Large intestine (tissue), 12 donors: ENCODE data around the gene APPL1. TPM values are rescaled to one million over a fixed set of nuclear protein-coding genes. Genes with fewer than 3 reads are reported as not detected.

Source experiments
- DNase-seq, 2 donors: peaks; one replicate each; pipeline versions ENCODE4 v3.0.0 to v3.0.0-alpha.2; 2013
- H3K27ac ChIP-seq: one replicate; pipeline ENCODE4 v1.5.1; 2013; ENCODE audit warnings: low read length
- H3K27me3 ChIP-seq: 2 replicates; pipeline ENCODE4 v1.6.1; 2013; ENCODE audit warnings: low read length; ENCODE audit not compliant: control insufficient read depth, insufficient read depth
- H3K36me3 ChIP-seq: 2 replicates; pipeline ENCODE4 v1.6.1; 2013; ENCODE audit warnings: low read length; ENCODE audit not compliant: control insufficient read depth, insufficient read depth
- H3K4me1 ChIP-seq: one replicate; pipeline ENCODE4 v1.6.1; 2013; ENCODE audit warnings: low read length; ENCODE audit not compliant: control insufficient read depth, insufficient read depth
- H3K4me3 ChIP-seq: one replicate; pipeline ENCODE4 v1.5.1; 2013; ENCODE audit warnings: low read length
- H3K9me3 ChIP-seq: one replicate; pipeline ENCODE4 v1.6.1; 2013; ENCODE audit warnings: mild to moderate bottlenecking, low read depth, low read length, moderate library complexity; ENCODE audit not compliant: control insufficient read depth
- WGBS: methylation state at CpG from one replicate; pipeline ENCODE4 v1.1.5; 2013; ENCODE audit warnings: low lambda C conversion rate; ENCODE audit not compliant: insufficient coverage; 5-methylcytosine and 5-hydroxymethylcytosine counted together
- long read RNA-seq, 11 donors: transcript quantifications; one replicate each; lab custom pipeline, GENCODE V29; 2026
- polyA plus RNA-seq: library from polyadenylated mRNA; unstranded; fragments of 120-200 nt; gene quantifications from one replicate; pipeline ENCODE4 v1.2.1, GENCODE V29; 2013

The APPL1 gene, protein sequence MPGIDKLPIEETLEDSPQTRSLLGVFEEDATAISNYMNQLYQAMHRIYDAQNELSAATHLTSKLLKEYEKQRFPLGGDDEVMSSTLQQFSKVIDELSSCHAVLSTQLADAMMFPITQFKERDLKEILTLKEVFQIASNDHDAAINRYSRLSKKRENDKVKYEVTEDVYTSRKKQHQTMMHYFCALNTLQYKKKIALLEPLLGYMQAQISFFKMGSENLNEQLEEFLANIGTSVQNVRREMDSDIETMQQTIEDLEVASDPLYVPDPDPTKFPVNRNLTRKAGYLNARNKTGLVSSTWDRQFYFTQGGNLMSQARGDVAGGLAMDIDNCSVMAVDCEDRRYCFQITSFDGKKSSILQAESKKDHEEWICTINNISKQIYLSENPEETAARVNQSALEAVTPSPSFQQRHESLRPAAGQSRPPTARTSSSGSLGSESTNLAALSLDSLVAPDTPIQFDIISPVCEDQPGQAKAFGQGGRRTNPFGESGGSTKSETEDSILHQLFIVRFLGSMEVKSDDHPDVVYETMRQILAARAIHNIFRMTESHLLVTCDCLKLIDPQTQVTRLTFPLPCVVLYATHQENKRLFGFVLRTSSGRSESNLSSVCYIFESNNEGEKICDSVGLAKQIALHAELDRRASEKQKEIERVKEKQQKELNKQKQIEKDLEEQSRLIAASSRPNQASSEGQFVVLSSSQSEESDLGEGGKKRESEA
- 31.7 TPM for polyA plus RNA-seq
- long read RNA-seq, donor 1, partial matches to known transcripts, result 0 of 1 reads
- long read RNA-seq, donor 1, other reads (novel, unspliced or antisense), result 0 of 1 reads
- long read RNA-seq, donor 2, full-length matches to known transcripts, result 5 of 5 reads
- long read RNA-seq, donor 2, partial matches to known transcripts, result 0 of 5 reads
- long read RNA-seq, donor 2, other reads (novel, unspliced or antisense), result 0 of 5 reads
- long read RNA-seq, donor 3, result 0 reads
- long read RNA-seq, donor 4, result 0 reads
- long read RNA-seq, donor 5, full-length matches to known transcripts, result 1 of 1 reads
- long read RNA-seq, donor 5, partial matches to known transcripts, result 0 of 1 reads
- long read RNA-seq, donor 5, other reads (novel, unspliced or antisense), result 0 of 1 reads
- long read RNA-seq, donor 6, full-length matches to known transcripts, result 3 of 3 reads
- long read RNA-seq, donor 6, partial matches to known transcripts, result 0 of 3 reads
- long read RNA-seq, donor 6, other reads (novel, unspliced or antisense), result 0 of 3 reads
- long read RNA-seq, donor 7, full-length matches to known transcripts, result 2 of 2 reads
- long read RNA-seq, donor 7, partial matches to known transcripts, result 0 of 2 reads
- long read RNA-seq, donor 7, other reads (novel, unspliced or antisense), result 0 of 2 reads
- long read RNA-seq, donor 8, full-length matches to known transcripts, result 4 of 4 reads
- long read RNA-seq, donor 8, partial matches to known transcripts, result 0 of 4 reads
- long read RNA-seq, donor 8, other reads (novel, unspliced or antisense), result 0 of 4 reads
- long read RNA-seq, donor 9, full-length matches to known transcripts, result 2 of 2 reads
- long read RNA-seq, donor 9, partial matches to known transcripts, result 0 of 2 reads
- long read RNA-seq, donor 9, other reads (novel, unspliced or antisense), result 0 of 2 reads
- long read RNA-seq, donor 10, full-length matches to known transcripts, result 5 of 5 reads
- long read RNA-seq, donor 10, partial matches to known transcripts, result 0 of 5 reads
- long read RNA-seq, donor 10, other reads (novel, unspliced or antisense), result 0 of 5 reads
- long read RNA-seq, donor 11, full-length matches to known transcripts, result 3 of 3 reads
- long read RNA-seq, donor 11, partial matches to known transcripts, result 0 of 3 reads
- long read RNA-seq, donor 11, other reads (novel, unspliced or antisense), result 0 of 3 reads

DNA sequence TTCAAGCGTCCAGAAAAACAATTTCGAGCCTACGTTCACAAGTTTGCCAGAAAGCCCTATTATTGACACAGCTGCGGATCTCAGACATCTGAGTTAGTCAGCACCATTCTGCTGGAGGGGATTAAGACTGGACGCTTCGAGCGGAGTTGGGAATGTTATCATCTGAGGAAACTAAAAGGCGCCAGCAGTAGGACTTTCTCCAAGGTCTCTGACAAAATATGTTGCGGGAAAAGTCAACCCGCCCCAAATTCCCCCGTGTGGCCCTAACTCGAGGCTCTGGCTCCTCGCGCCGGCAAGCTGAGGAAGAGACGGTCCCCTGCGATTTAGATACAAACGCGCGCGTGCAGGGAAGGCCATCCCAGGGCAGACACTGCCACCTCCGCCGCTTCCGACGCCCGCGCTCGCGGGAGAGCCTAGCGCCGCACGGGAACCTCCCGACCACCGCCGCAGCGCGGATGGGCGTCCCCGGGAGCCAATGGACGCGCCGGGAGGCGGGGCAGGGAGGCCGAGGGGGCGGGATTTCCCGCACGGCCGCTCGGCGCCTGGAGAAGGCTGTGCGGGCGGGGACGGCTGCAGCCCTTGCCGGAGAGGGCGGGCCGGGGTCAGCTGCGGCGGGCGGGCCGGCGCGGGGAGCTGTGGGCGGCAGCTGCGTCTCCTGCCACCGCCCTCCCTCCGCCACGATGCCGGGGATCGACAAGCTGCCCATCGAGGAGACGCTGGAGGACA lies at the start of gene APPL1:
Gene APPL1, plus strand, starts transcription at position 526 of the 726 bp plus-strand sequence. Its CDS starts 155 bp downstream, at position 681.
- WGBS, result 0% methylated on average over 1 of the region's 71 CpGs
- no peaks in the 10 kb centered on the region for H3K36me3 ChIP-seq
- H3K9me3 ChIP-seq, result no peaks in the 10 kb centered on the region
- H3K27ac ChIP-seq, result peak within 1 kb of the TSS; percentile 91
- H3K4me1 ChIP-seq, result peaks cover 3% of the 10 kb centered on the region
- peak; percentile 92 to 95 for DNase-seq
- no peaks in the 10 kb centered on the region for H3K27me3 ChIP-seq
- peak within 1 kb of the TSS; percentile 86 for H3K4me3 ChIP-seq

DNA sequence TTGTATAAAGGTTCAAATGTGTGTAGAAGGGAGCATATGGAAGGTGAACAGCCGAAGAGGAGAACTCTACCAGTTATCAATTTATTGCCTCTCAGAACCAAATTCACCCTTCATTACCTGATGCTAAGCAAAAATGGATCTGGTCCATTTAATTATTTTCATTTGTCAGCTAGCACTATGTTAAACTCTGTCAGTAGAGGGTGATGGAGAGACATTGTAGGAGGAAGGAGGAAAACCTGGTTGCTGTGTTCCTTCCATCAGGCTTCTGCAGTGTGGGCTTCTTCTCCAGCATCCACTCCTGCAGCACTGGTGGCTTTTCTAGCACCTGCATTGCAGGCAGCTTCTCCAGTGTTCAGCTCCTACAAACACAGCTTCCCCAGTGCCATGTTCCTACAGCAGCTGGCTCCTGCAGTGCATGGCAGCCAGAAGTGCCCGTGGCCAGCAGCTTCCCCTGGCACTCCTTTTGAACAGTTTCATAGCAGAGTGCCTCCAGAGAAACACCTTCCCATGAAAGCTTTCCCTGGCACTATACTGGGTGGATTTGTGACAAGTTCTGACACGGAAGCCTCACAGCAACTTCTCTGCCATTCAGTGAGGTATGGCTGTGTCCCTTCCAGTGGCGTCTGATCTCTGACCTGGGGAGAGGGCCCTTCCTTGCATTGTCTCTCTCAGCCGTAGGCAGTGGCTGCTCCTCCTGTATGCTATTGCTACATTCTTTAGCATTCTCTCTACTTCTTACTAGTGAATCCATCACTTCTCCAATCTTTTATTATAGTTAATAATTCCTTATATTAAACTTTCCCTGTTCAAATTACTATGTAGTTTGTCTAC lies 47.7 kb upstream of the APPL1 start:
- no peak for DNase-seq
- Histone ChIP-seq H3K36me3 (no peaks in the 10 kb centered on the region), H3K4me3 (no peak overlapping the region), H3K9me3 (no peaks in the 10 kb centered on the region), H3K27ac (no peak overlapping the region), H3K4me1 (no peaks in the 10 kb centered on the region), H3K27me3 (no peaks in the 10 kb centered on the region)
- no CpG with 5 or more reads among the region's 5 CpGs for WGBS

DNA sequence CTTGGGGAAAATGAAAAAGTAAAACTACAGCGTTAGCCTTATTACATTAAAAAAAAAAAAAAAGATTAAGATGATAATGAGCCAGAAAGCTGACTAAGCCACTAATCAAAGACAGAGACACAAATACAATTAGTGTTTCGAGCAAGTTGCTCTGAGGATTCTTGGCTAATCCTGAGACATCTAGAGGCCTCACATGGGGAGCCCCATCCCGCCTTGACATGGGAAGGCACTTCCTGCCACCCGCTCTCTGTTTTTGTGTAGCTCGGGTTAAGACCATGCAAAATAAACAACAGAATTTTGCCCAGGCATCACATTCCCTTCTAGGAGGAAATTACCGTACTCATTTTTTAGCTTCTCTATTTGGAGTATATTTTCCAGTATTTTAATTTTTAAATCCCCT lies 43.0 kb upstream of the APPL1 start:
- 75% methylated on average over 2 of the region's 6 CpGs for WGBS
- no peaks in the 10 kb centered on the region for H3K36me3 ChIP-seq
- no peaks in the 10 kb centered on the region for H3K4me1 ChIP-seq
- no peak for DNase-seq
- no peaks in the 10 kb centered on the region for H3K27me3 ChIP-seq
- no peak overlapping the region for H3K27ac ChIP-seq
- H3K4me3 ChIP-seq, result no peak overlapping the region
- no peaks in the 10 kb centered on the region for H3K9me3 ChIP-seq

DNA sequence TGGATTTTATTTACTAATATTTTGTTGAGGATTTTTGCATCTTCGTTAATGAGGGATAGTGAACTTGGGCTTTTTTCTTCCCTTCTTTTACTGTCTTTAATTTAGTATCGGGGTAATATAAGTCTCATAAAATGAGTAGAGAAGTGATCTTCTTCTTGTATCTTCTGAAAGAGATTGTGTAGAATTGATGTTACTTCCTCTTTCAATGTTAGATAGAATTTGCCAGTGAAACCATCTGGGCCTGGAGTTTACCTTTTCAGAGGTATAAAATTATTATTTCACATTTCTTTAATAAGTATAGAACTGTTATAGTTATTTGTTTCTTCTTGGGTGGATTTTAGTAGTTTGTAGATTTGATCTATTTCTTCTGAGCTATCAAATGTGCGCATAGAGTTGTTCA lies 35.5 kb upstream of the APPL1 start:
- no peak for DNase-seq
- Histone ChIP-seq H3K36me3 (no peaks in the 10 kb centered on the region), H3K4me1 (no peaks in the 10 kb centered on the region), H3K4me3 (no peak overlapping the region), H3K27ac (no peak overlapping the region), H3K27me3 (no peaks in the 10 kb centered on the region), H3K9me3 (no peaks in the 10 kb centered on the region)
- 100% methylated on average over 1 of the region's 3 CpGs for WGBS

DNA sequence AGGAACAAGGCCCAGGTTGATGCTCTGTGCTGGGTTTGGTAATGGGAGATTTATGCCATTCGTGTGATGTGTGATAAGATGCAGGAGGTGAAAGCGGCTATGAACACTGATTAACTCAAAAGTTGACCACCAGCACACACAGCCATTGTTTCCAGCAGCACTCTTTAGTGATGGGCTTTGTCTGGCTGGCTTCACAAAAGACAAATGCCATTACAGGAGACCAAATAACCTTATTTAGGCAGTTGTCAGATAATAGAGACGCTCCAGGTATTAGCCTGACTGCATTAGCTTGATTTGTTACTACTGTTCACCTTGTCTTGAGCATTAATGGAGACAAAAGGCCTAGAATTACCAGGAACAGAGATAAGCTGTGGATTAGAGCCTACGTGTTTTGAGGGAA lies 32.9 kb upstream of the APPL1 start:
- no peak overlapping the region for H3K4me3 ChIP-seq
- no peak overlapping the region for H3K27ac ChIP-seq
- no peaks in the 10 kb centered on the region for H3K27me3 ChIP-seq
- DNase-seq, result no peak
- no peaks in the 10 kb centered on the region for H3K9me3 ChIP-seq
- no peaks in the 10 kb centered on the region for H3K4me1 ChIP-seq
- no peaks in the 10 kb centered on the region for H3K36me3 ChIP-seq
- 40% methylated on average over 1 of the region's 4 CpGs for WGBS

DNA sequence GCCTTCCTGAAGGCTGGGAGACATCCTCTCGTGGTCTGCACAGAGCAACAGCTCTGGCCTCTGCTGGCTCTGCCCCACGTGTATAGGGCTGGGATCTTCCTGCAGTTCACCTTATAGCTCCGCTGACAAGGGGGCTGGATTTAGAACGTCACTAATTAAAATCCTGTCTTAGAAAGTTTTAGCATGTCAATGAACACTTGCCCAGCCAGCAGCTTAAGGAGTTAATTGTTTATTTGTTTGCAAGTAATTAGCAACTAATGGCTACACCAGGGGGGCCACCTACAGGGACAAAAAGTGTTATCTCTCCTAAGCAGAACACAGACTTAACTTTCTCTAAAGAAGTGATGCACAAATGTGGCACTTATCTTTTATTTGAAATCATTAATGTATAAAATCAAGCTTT lies 27.6 kb upstream of the APPL1 start, which contains the start of gene HESX1:
Gene HESX1, minus strand, starts transcription at position 84 of the 403 bp plus-strand sequence. Its CDS starts 60 bp downstream, at position 24.
- no peaks in the 10 kb centered on the region for H3K36me3 ChIP-seq
- H3K9me3 ChIP-seq, result no peaks in the 10 kb centered on the region
- H3K4me3 ChIP-seq, result no peak within 1 kb of the TSS
- H3K27ac ChIP-seq, result no peak within 1 kb of the TSS
- no peak for DNase-seq
- H3K27me3 ChIP-seq, result no peaks in the 10 kb centered on the region
- no peaks in the 10 kb centered on the region for H3K4me1 ChIP-seq
- WGBS, result no CpG with 5 or more reads among the region's 4 CpGs

DNA sequence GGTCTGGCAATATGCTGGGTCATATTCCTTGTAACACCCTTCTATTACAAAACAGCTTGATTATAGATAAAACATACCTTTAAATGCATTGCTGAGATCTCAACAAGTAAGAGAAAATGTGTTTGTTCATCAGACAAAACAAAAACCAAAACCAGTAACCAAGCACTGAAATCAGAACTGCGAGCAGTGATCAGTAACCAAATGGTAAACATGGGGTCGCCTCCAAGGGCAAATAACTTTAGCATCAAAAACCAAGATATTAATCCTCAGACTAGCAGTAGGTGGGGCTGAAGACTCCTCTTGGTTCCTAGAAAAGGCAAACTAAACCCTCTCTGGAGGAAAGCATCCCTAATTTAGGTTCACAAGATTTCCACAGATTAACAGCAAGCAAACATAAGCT lies 21.1 kb upstream of the APPL1 start:
- DNase-seq, result no peak
- Histone ChIP-seq H3K27me3 (no peaks in the 10 kb centered on the region), H3K36me3 (no peaks in the 10 kb centered on the region), H3K4me1 (no peaks in the 10 kb centered on the region), H3K27ac (no peak overlapping the region), H3K9me3 (no peaks in the 10 kb centered on the region), H3K4me3 (no peak overlapping the region)
- no CpG with 5 or more reads among the region's 2 CpGs for WGBS

DNA sequence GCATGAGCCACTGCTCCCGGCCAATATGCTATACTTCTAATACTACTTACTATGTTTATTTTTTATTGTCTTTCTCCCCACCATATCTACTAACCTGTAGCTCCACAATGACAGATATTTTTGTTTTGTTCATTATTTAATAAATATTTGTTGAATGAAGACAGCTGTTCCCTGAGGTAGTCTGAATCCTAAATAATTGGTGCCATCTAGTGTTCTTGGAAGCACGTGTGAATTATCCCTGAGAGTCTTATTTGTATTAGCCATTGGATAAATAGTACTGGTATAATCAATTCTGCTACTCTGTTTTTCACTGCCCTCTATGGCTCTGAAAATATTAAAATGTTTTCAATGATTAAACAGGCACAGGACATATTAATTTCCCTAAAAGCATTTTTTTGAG lies 5.6 kb upstream of the APPL1 start:
- no peak for DNase-seq
- Histone ChIP-seq H3K36me3 (no peaks in the 10 kb centered on the region), H3K4me3 (no peak overlapping the region), H3K27me3 (no peaks in the 10 kb centered on the region), H3K27ac (no peak overlapping the region), H3K4me1 (peaks cover 3% of the 10 kb centered on the region), H3K9me3 (no peaks in the 10 kb centered on the region)
- no CpG with 5 or more reads among the region's 2 CpGs for WGBS
